Kidney (tissue), 14 donors: ENCODE results near the gene WDR54. TPM values are rescaled to one million over a fixed set of nuclear protein-coding genes. Genes with fewer than 3 reads are reported as not detected.
"Not testable (repeated sequence)": the region's sequence is repeated elsewhere in the genome, so short reads cannot be mapped to it uniquely, and the experiment has no call there.

Experiments used
- DNase-seq, 5 donors: peaks; one replicate each; pipeline ENCODE4 v3.0.0-alpha.2; 2013 to 2020
- FAIRE-seq: peaks from 2 replicates; lab custom pipeline; 2012; peaks lifted over from hg19 to GRCh38; lab: Jason Lieb, UNC
- H3K27ac ChIP-seq, 2 donors: one replicate each; pipeline ENCODE4 v1.7.0; 2013; ENCODE audit warnings: low read depth in 2 of 2, low read length in 2 of 2, inconsistent platforms in 1 of 2
- H3K27me3 ChIP-seq: one replicate; pipeline ENCODE4 v1.7.1; 2013; ENCODE audit warnings: low read length, inconsistent platforms; ENCODE audit not compliant: control insufficient read depth, insufficient read depth
- H3K36me3 ChIP-seq, 3 donors: one replicate each; pipeline versions ENCODE4 v1.7.0 to v1.7.1; 2013; ENCODE audit warnings: low read length in 3 of 3, control low read depth in 1 of 3, inconsistent platforms in 1 of 3; ENCODE audit not compliant: insufficient read depth in 3 of 3, control insufficient read depth in 2 of 3
- H3K4me1 ChIP-seq, 3 donors: one replicate each; pipeline versions ENCODE4 v1.7.0 to v1.7.1; 2013; ENCODE audit warnings: low read length in 3 of 3, inconsistent platforms in 1 of 3, low read depth in 1 of 3; ENCODE audit not compliant: control insufficient read depth in 2 of 3, insufficient read depth in 2 of 3
- H3K4me3 ChIP-seq, 3 donors: one replicate each; pipeline versions ENCODE4 v1.7.0 to v1.8.1; 2013; ENCODE audit warnings: low read length in 3 of 3, control low read depth in 1 of 3, inconsistent platforms in 1 of 3
- H3K9ac ChIP-seq, 3 donors: one replicate each; pipeline versions ENCODE4 v1.7.0 to v1.7.1; 2013; ENCODE audit warnings: low read length in 3 of 3, control low read depth in 1 of 3, inconsistent platforms in 1 of 3
- H3K9me3 ChIP-seq, 3 donors: one replicate each; pipeline versions ENCODE4 v1.7.0 to v1.7.1; 2013; ENCODE audit warnings: low read length in 3 of 3, control low read depth in 1 of 3, inconsistent platforms in 1 of 3; ENCODE audit not compliant: control insufficient read depth in 2 of 3, insufficient read depth in 1 of 3
- CTCF ChIP-seq: IDR thresholded peaks from 3 replicates; pipeline ENCODE4 v1.5.1; 2012; ENCODE audit warnings: mild to moderate bottlenecking, moderate library complexity, borderline replicate concordance; ENCODE audit not compliant: insufficient read depth; ENCODE audit errors: extremely low read depth
- intact Hi-C: fragments of 100-400 bp; cut with DNase I; formaldehyde crosslinking; loops from one replicate; pipeline ENCODE4 v1.11.1; 2022
- polyA plus RNA-seq: library from polyadenylated mRNA; stranded (reverse); fragments of 350-450 nt; fragmentation: Illumina TruSeq; extraction: RNeasy Lipid Tissue Mini Kit (QIAGEN cat#74804); gene quantifications from one replicate; pipeline ENCODE4 v1.2.3, GENCODE V29; 2014; ENCODE audit warnings: low read depth, low replicate concordance; ENCODE audit not compliant: insufficient read depth
- total RNA-seq: library from RNA; stranded (reverse); fragmentation: NEBNext Ultra II Directional; extraction: Animal tissue kit (Norgen Biotek cat#: 25700); gene quantifications from one replicate; pipeline ENCODE4 v1.2.1, GENCODE V29; 2021
- donor health status: control.
- donor health status: control.
- donor health status: control.
- donor health status: control.
- donor health status: control.
- donor health status: DM: yes; HTN: yes; CAD: no.
- donor health status: Normal renal cell carcinoma (clear cell type).

Gene WDR54
- total and polyA plus RNA-seq, 2 donors from 2014 or later, result 23.3 to 37.6 TPM

GRCh38 chr2:74419345-74419744 is 2.2 kb upstream of the WDR54 start:
- TF ChIP-seq CTCF, result no peak
- Histone ChIP-seq H3K4me3 (no peak overlapping the region), H3K27ac (no peak overlapping the region), H3K9ac (no peak overlapping the region), H3K9me3 (no peaks in the 10 kb centered on the region), H3K36me3 (no peaks in the 10 kb centered on the region), H3K27me3 (no peaks in the 10 kb centered on the region), H3K4me1 (peaks cover 0 to 10% (median 0%) of the 10 kb centered on the region in 3 donors)
- intact Hi-C loops, result no loop called here
- no peak for DNase-seq
- no peak for FAIRE-seq

GRCh38 chr2:74420006-74420405 is 1.5 kb upstream of the WDR54 start:
- Histone ChIP-seq H3K27ac (no peak overlapping the region), H3K4me1 (peaks cover 0 to 7% (median 0%) of the 10 kb centered on the region in 3 donors), H3K27me3 (no peaks in the 10 kb centered on the region), H3K4me3 (no peak overlapping the region), H3K36me3 (peaks cover 0 to 3% (median 0%) of the 10 kb centered on the region in 3 donors), H3K9me3 (no peaks in the 10 kb centered on the region), H3K9ac (no peak overlapping the region)
- FAIRE-seq (no peak), DNase-seq (no peak)
- no peak for TF ChIP-seq CTCF
- intact Hi-C loops, result no loop called here

- H3K36me3 ChIP-seq, H3K27me3 ChIP-seq, H3K9ac ChIP-seq, intact Hi-C loops, H3K4me1 ChIP-seq, FAIRE-seq, H3K27ac ChIP-seq, H3K9me3 ChIP-seq: not testable (repeated sequence)
- DNase-seq, result peak in 1 of 5 donors; percentile 39
- peak overlapping the region in 1 of 3 donors; percentile 92 for H3K4me3 ChIP-seq
These were observed 957 bp upstream of the WDR54 start for GRCh38 chr2:74420443-74421103.

- DNase-seq (peak in 1 of 5 donors; percentile 51), FAIRE-seq (no peak)
- H3K27ac ChIP-seq, result no peak overlapping the region
- no peaks in the 10 kb centered on the region for H3K9me3 ChIP-seq
- H3K27me3 ChIP-seq, result no peaks in the 10 kb centered on the region
- no peak overlapping the region for H3K9ac ChIP-seq
- peaks cover 0 to 3% (median 0%) of the 10 kb centered on the region in 3 donors for H3K4me1 ChIP-seq
- peaks cover under 1 to 33% (median 7%) of the 10 kb centered on the region in 3 donors for H3K36me3 ChIP-seq
- intact Hi-C loops, result no loop called here
- TF ChIP-seq CTCF, result no peak
- no peak overlapping the region for H3K4me3 ChIP-seq
These were observed 1.9 kb downstream of the WDR54 start for GRCh38 chr2:74423231-74424095.
